Fibroblast of skin of scalp (primary cell): ENCODE data around the gene PTGR3. TPM values are rescaled to one million over a fixed set of nuclear protein-coding genes. Genes with fewer than 3 reads are reported as not detected.

ENCODE experiments used
- DNase-seq: peaks from one replicate; pipeline ENCODE4 v3.0.0-alpha.2; 2013
- polyA plus RNA-seq, 2 experiments: library from polyadenylated mRNA; unstranded; fragments of 120-200 nt; gene quantifications; one replicate each; pipeline ENCODE4 v1.2.1, GENCODE V29; 2013; ENCODE audit not compliant: insufficient read length in 2 of 2

The PTGR3 gene
- polyA plus RNA-seq (2013, experiment 1 of 2; ENCODE audit: insufficient read length): 13.8 TPM
- polyA plus RNA-seq (2013, experiment 2 of 2; ENCODE audit: insufficient read length): 15.2 TPM

GRCh38 chr18:75209129-75209950 lies at the start of gene PTGR3:
TSS of gene PTGR3 (minus strand) at chr18:75209139. CDS start at chr18:75209058, 81 bp downstream.
- DNase-seq: peak; percentile 90

- no peak for DNase-seq
Measured at GRCh38 chr18:75257605-75258004, 48.7 kb upstream of the PTGR3 start.

- DNase-seq: no peak
Measured at GRCh38 chr18:75256376-75256775, 47.4 kb upstream of the PTGR3 start.

GRCh38 chr18:75255094-75255493 lies 46.2 kb upstream of the PTGR3 start:
- DNase-seq: no peak

- DNase-seq: no peak
Measured at GRCh38 chr18:75253784-75254183, 44.8 kb upstream of the PTGR3 start.

- no peak for DNase-seq
Measured at GRCh38 chr18:75253043-75253442, 44.1 kb upstream of the PTGR3 start.

GRCh38 chr18:75252136-75252535 lies 43.2 kb upstream of the PTGR3 start:
- DNase-seq: no peak

- DNase-seq: no peak
Measured at GRCh38 chr18:75251466-75251865, 42.5 kb upstream of the PTGR3 start.

GRCh38 chr18:75250471-75250821 lies 41.5 kb upstream of the PTGR3 start:
- no peak for DNase-seq

GRCh38 chr18:75249672-75250470 lies 40.9 kb upstream of the PTGR3 start:
- no peak for DNase-seq

GRCh38 chr18:75249175-75249518 lies 40.2 kb upstream of the PTGR3 start:
- DNase-seq: no peak

GRCh38 chr18:75248426-75249174 lies 39.7 kb upstream of the PTGR3 start:
- no peak for DNase-seq

- DNase-seq: peak; percentile 48
Measured at GRCh38 chr18:75247611-75248421, 38.9 kb upstream of the PTGR3 start.

- peak; percentile 23 for DNase-seq
Measured at GRCh38 chr18:75246721-75247610, 38.0 kb upstream of the PTGR3 start.

- peak; percentile 22 for DNase-seq
Measured at GRCh38 chr18:75244351-75245313, 35.7 kb upstream of the PTGR3 start.

- DNase-seq: no peak
Measured at GRCh38 chr18:75241705-75242104, 32.8 kb upstream of the PTGR3 start.

- no peak for DNase-seq
Measured at GRCh38 chr18:75240433-75240832, 31.5 kb upstream of the PTGR3 start.

GRCh38 chr18:75238786-75239185 lies 29.8 kb upstream of the PTGR3 start:
- DNase-seq: no peak

GRCh38 chr18:75238100-75238499 lies 29.2 kb upstream of the PTGR3 start:
- DNase-seq: no peak

GRCh38 chr18:75235896-75236295 lies 27.0 kb upstream of the PTGR3 start:
- DNase-seq: no peak
